Cortex of kidney (tissue), 1 donor: ENCODE measurements around the gene OCIAD2.
"Not testable (repeated sequence)": the region's sequence is repeated elsewhere in the genome, so short reads cannot be mapped to it uniquely, and the experiment has no call there.

Experiments used
- DNase-seq: peaks from one replicate; lab custom pipeline; 2025; lab: John Stamatoyannopoulos, UW

OCIAD2 gene

GRCh38 chr4:48854395-48854683, 52.2 kb downstream of the OCIAD2 start:
- DNase-seq: no peak

GRCh38 chr4:48853604-48854394, 52.8 kb downstream of the OCIAD2 start:
- no peak for DNase-seq

- no peak for DNase-seq
Measured at GRCh38 chr4:48851651-48852050, 54.9 kb downstream of the OCIAD2 start.

- DNase-seq: not testable (repeated sequence)
Measured at GRCh38 chr4:48848799-48849198, 57.8 kb downstream of the OCIAD2 start.

- DNase-seq: no peak
Measured at GRCh38 chr4:48844843-48845242, 61.7 kb downstream of the OCIAD2 start.

- no peak for DNase-seq
Measured at GRCh38 chr4:48841045-48841827, 65.3 kb downstream of the OCIAD2 start.

GRCh38 chr4:48836658-48837057, 69.9 kb downstream of the OCIAD2 start:
- DNase-seq: no peak
